Sigmoid colon (tissue), 7 donors: Measurements from ENCODE around the gene OPN4. TPM values are rescaled to one million over a fixed set of nuclear protein-coding genes. Genes with fewer than 3 reads are reported as not detected.

Source experiments
- DNase-seq: peaks from one replicate; pipeline ENCODE4 v3.0.0-alpha.2; 2019
- H3K27ac ChIP-seq, 4 donors: fragments of 200-600 bp; sonication (generic); one replicate each; pipeline ENCODE4 v1.5.1; 2016 to 2019; ENCODE audit warnings: mild to moderate bottlenecking in 1 of 4
- H3K27me3 ChIP-seq, 3 donors: fragments of 200-600 bp; sonication (generic); one replicate each; pipeline ENCODE4 v1.5.1; 2019; ENCODE audit warnings: mild to moderate bottlenecking in 1 of 3
- H3K36me3 ChIP-seq, 4 donors: fragments of 200-600 bp; sonication (generic); one replicate each; pipeline ENCODE4 v1.5.1; 2016 to 2019
- H3K4me1 ChIP-seq, 4 donors: fragments of 200-600 bp; sonication (generic); one replicate each; pipeline ENCODE4 v1.5.1; 2017 to 2019
- H3K4me3 ChIP-seq, 4 donors: fragments of 200-600 bp; sonication (generic); one replicate each; pipeline ENCODE4 v1.5.1; 2017 to 2019; ENCODE audit warnings: mild to moderate bottlenecking in 2 of 4, moderate library complexity in 1 of 4
- H3K9me3 ChIP-seq, 4 donors: fragments of 200-600 bp in 3 of 4; sonication (generic) in 3 of 4; one replicate each; pipeline versions ENCODE4 v1.5.1 to v1.6.1; 2013 to 2019
- CTCF ChIP-seq, 4 experiments: fragments of 450-650 bp in 3 of 4; fragments of 200-600 bp in 1 of 4; IDR thresholded peaks; one replicate each; pipeline ENCODE4 v1.5.1; 2016 to 2019; ENCODE audit warnings: antibody characterized with exemption in 4 of 4, mild to moderate bottlenecking in 3 of 4, moderate library complexity in 2 of 4
- EP300 ChIP-seq, 4 donors: sonication (generic); formaldehyde crosslinking; IDR thresholded peaks; one replicate each; pipeline ENCODE4 v1.6.1; 2017; ENCODE audit warnings: antibody characterized with exemption in 4 of 4
- POLR2A ChIP-seq, 2 donors: fragments of 450-650 bp; IDR thresholded peaks; one replicate each; pipeline ENCODE4 v1.6.1; 2016; ENCODE audit warnings: antibody characterized with exemption in 2 of 2, mild to moderate bottlenecking in 2 of 2, moderate library complexity in 2 of 2
- POLR2AphosphoS5 ChIP-seq, 4 donors: sonication (generic); formaldehyde crosslinking; IDR thresholded peaks; one replicate each; pipeline ENCODE4 v1.6.1; 2017; ENCODE audit warnings: antibody characterized with exemption in 4 of 4
- WGBS, 2 donors: extraction: QIAGEN DNeasy Blood & Tissue Kit; methylation state at CpG; one replicate each; pipeline ENCODE4 v1.1.7; 2013; 5-methylcytosine and 5-hydroxymethylcytosine counted together
- intact Hi-C: fragments of 100-400 bp; cut with DNase I; formaldehyde crosslinking; loops from one replicate; pipeline ENCODE4 v1.15.1; 2023
- polyA plus RNA-seq, 3 donors: library from polyadenylated mRNA; stranded (reverse); fragments of 200-250 nt; gene quantifications; one replicate each; pipeline ENCODE4 v1.2.3, GENCODE V29; 2013
- total RNA-seq, 4 donors: library from RNA; depleted of rRNA; stranded (reverse); fragments of >200 nt; gene quantifications; one replicate each; pipeline ENCODE4 v1.1.0, GENCODE V29; 2016
- donor health status: healthy with polysubstance abuse.
- donor health status: Bipolar disorder and iron deficiency.
- donor health status: healthy.

OPN4 gene
- total and polyA plus RNA-seq, 7 donors: 0.04 TPM; not detected in 6

- H3K36me3 ChIP-seq: no peaks in the 10 kb centered on the region
- no peaks in the 10 kb centered on the region for H3K27me3 ChIP-seq
- H3K9me3 ChIP-seq: no peaks in the 10 kb centered on the region
- peaks cover 0 to 22% (median 17%) of the 10 kb centered on the region in 4 donors for H3K4me1 ChIP-seq
- intact Hi-C loops: no loop called here
- H3K27ac ChIP-seq: no peak overlapping the region
- no peak overlapping the region for H3K4me3 ChIP-seq
- 64 to 76% methylated on average over 14 of the region's 14 CpGs for WGBS, 2 donors
- no peak for TF ChIP-seq EP300 (IDR thresholded peaks at IDR 0.05)
- no peak for TF ChIP-seq POLR2AphosphoS5 (IDR thresholded peaks at IDR 0.05)
- TF ChIP-seq POLR2A (IDR thresholded peaks at IDR 0.05): no peak
- no peak for TF ChIP-seq CTCF (IDR thresholded peaks at IDR 0.05)
- peak; percentile 53 for DNase-seq
Observed at GRCh38 chr10:86652361-86653202, 1.8 kb upstream of the OPN4 start.

GRCh38 chr10:86653379-86653778 is 968 bp upstream of the OPN4 start:
- intact Hi-C loops: no loop called here
- no peaks in the 10 kb centered on the region for H3K9me3 ChIP-seq
- no peak overlapping the region for H3K27ac ChIP-seq
- no peaks in the 10 kb centered on the region for H3K27me3 ChIP-seq
- DNase-seq: peak; percentile 21
- H3K4me1 ChIP-seq: peaks cover 0 to 20% (median 17%) of the 10 kb centered on the region in 4 donors
- TF ChIP-seq POLR2AphosphoS5 (IDR thresholded peaks at IDR 0.05) (no peak), POLR2A (IDR thresholded peaks at IDR 0.05) (no peak), EP300 (IDR thresholded peaks at IDR 0.05) (no peak), CTCF (IDR thresholded peaks at IDR 0.05) (no peak)
- no peak overlapping the region for H3K4me3 ChIP-seq
- 84 to 97% methylated on average over 3 of the region's 3 CpGs for WGBS, 2 donors
- no peaks in the 10 kb centered on the region for H3K36me3 ChIP-seq

GRCh38 chr10:86653987-86654386 is 360 bp upstream of the OPN4 start:
- Histone ChIP-seq H3K36me3 (no peaks in the 10 kb centered on the region), H3K9me3 (no peaks in the 10 kb centered on the region), H3K4me3 (no peak overlapping the region), H3K27ac (no peak overlapping the region), H3K4me1 (peaks cover 0 to 13% (median 12%) of the 10 kb centered on the region in 4 donors), H3K27me3 (no peaks in the 10 kb centered on the region)
- intact Hi-C loops: no loop called here
- 92 to 96% methylated on average over 3 of the region's 3 CpGs for WGBS, 2 donors
- DNase-seq: no peak
- TF ChIP-seq POLR2A (IDR thresholded peaks at IDR 0.05): no peak
- no peak for TF ChIP-seq CTCF (IDR thresholded peaks at IDR 0.05)
- no peak for TF ChIP-seq EP300 (IDR thresholded peaks at IDR 0.05)
- no peak for TF ChIP-seq POLR2AphosphoS5 (IDR thresholded peaks at IDR 0.05)

- TF ChIP-seq POLR2AphosphoS5 (IDR thresholded peaks at IDR 0.05): no peak
- no peak for TF ChIP-seq EP300 (IDR thresholded peaks at IDR 0.05)
- Histone ChIP-seq H3K27ac (no peak overlapping the region), H3K4me3 (no peak overlapping the region), H3K9me3 (no peaks in the 10 kb centered on the region), H3K4me1 (peaks cover 0 to 2% (median under 1%) of the 10 kb centered on the region in 4 donors), H3K36me3 (no peaks in the 10 kb centered on the region), H3K27me3 (no peaks in the 10 kb centered on the region)
- intact Hi-C loops: no loop called here
- DNase-seq: peak; percentile 50
- 93 to 95% methylated on average over 4 of the region's 4 CpGs for WGBS, 2 donors
Observed at GRCh38 chr10:86655173-86655540, 810 bp downstream of the OPN4 start.

GRCh38 chr10:86655596-86655995 is 1.2 kb downstream of the OPN4 start:
- TF ChIP-seq CTCF (IDR thresholded peaks at IDR 0.05) (no peak), EP300 (IDR thresholded peaks at IDR 0.05) (no peak), POLR2A (IDR thresholded peaks at IDR 0.05) (no peak), POLR2AphosphoS5 (IDR thresholded peaks at IDR 0.05) (no peak)
- intact Hi-C loops: no loop called here
- no peak overlapping the region for H3K27ac ChIP-seq
- no peaks in the 10 kb centered on the region for H3K27me3 ChIP-seq
- H3K4me3 ChIP-seq: no peak overlapping the region
- 91 to 94% methylated on average over 3 of the region's 3 CpGs for WGBS, 2 donors
- no peaks in the 10 kb centered on the region for H3K36me3 ChIP-seq
- DNase-seq: peak; percentile 49
- no peaks in the 10 kb centered on the region for H3K4me1 ChIP-seq
- H3K9me3 ChIP-seq: no peaks in the 10 kb centered on the region
